Caco-2 (cell line): ENCODE results near the gene PEAK3. TPM values are rescaled to one million over a fixed set of nuclear protein-coding genes. Genes with fewer than 3 reads are reported as not detected.

Experiments used
- BruUV-seq: library from RNA; stranded (reverse); fragments of 400-500 nt; replicated peaks from 2 replicates; lab custom pipeline; 2021; lab: Mats Ljungman, UMichigan
- CTCF ChIA-PET: fragments of 300-600 bp; sonication (Branson Sonifier 250); formaldehyde crosslinking; loops from one replicate; lab custom pipeline; 2022; ENCODE audit warnings: antibody characterized with exemption; lab: Charles Lee
- POLR2A ChIA-PET: fragments of 300-600 bp; sonication (Branson Sonifier 250); formaldehyde crosslinking; loops from one replicate; lab custom pipeline; 2022; ENCODE audit warnings: antibody characterized with exemption; lab: Charles Lee
- DNase-seq, 2 experiments: peaks; one replicate each; pipeline versions ENCODE4 v3.0.0 to v3.0.0-alpha.2; 2020 to 2022
- H3K27me3 ChIP-seq: replicated peaks from 2 replicates; pipeline ENCODE4 v1.6.0; 2011; ENCODE audit warnings: low read length; ENCODE audit not compliant: control insufficient read depth, insufficient read depth
- H3K36me3 ChIP-seq: 2 replicates; pipeline ENCODE4 v1.5.1; 2011; ENCODE audit warnings: low read length; ENCODE audit not compliant: control insufficient read depth, insufficient read depth
- H3K4me1 ChIP-seq: fragments of 250-450 bp; sonication (Bioruptor Pico); 2 replicates; pipeline ENCODE4 v1.5.1; 2020; ENCODE audit warnings: mild to moderate bottlenecking
- H3K4me3 ChIP-seq: 2 replicates; pipeline ENCODE4 v1.5.1; 2011; ENCODE audit warnings: low read depth, mild to moderate bottlenecking, control low read depth, low read length
- H3K9me3 ChIP-seq: fragments of 250-450 bp; sonication (Bioruptor Pico); 2 replicates; pipeline ENCODE4 v1.5.1; 2020; ENCODE audit warnings: mild to moderate bottlenecking, moderate library complexity
- H3K27ac Mint-ChIP-seq: one replicate; pipeline ENCODE4 v1.8.0; 2022; ENCODE audit warnings: mixed read lengths; ENCODE audit not compliant: unreplicated experiment
- H3K27me3 Mint-ChIP-seq: one replicate; pipeline ENCODE4 v1.8.0; 2022; ENCODE audit warnings: mixed read lengths; ENCODE audit not compliant: insufficient read depth, unreplicated experiment
- H3K36me3 Mint-ChIP-seq: one replicate; pipeline ENCODE4 v1.8.0; 2022; ENCODE audit warnings: mild to moderate bottlenecking, mixed read lengths; ENCODE audit not compliant: insufficient read depth, unreplicated experiment
- H3K4me1 Mint-ChIP-seq: one replicate; pipeline ENCODE4 v1.8.0; 2022; ENCODE audit warnings: low read depth, mixed read lengths; ENCODE audit not compliant: unreplicated experiment
- H3K4me3 Mint-ChIP-seq: one replicate; pipeline ENCODE4 v1.8.0; 2022; ENCODE audit warnings: mild to moderate bottlenecking, moderate library complexity, mixed read lengths; ENCODE audit not compliant: unreplicated experiment
- H3K9me3 Mint-ChIP-seq: one replicate; pipeline ENCODE4 v1.8.0; 2022; ENCODE audit warnings: mixed read lengths; ENCODE audit not compliant: unreplicated experiment
- intact Hi-C: fragments of 100-400 bp; cut with micrococcal nuclease; formaldehyde crosslinking; loops from one replicate; pipeline ENCODE4 v1.10.0; 2022; ENCODE audit not compliant: unreplicated experiment
- total RNA-seq: library from RNA; stranded (reverse); gene quantifications from 2 replicates; pipeline ENCODE4 v1.2.3, GENCODE V29; 2022
- TF ChIP-seq, protein P1 (sequence below), 2 experiments: fragments of 200-600 bp in 1 of 2; IDR thresholded peaks; 1 replicate in 1 of 2; 2 replicates in 1 of 2; pipeline versions ENCODE4 v1.5.1 to v1.8.0; 2011 to 2022; ENCODE audit warnings: antibody characterized with exemption in 1 of 2, control low read depth in 1 of 2, inconsistent platforms in 1 of 2, low read depth in 1 of 2, low read length in 1 of 2, mild to moderate bottlenecking in 1 of 2, moderate library complexity in 1 of 2; ENCODE audit not compliant: insufficient read depth in 1 of 2, severe bottlenecking in 1 of 2, unreplicated experiment in 1 of 2

Gene PEAK3
- total RNA-seq, 1 experiment from 2014 or later: not detected

DNA sequence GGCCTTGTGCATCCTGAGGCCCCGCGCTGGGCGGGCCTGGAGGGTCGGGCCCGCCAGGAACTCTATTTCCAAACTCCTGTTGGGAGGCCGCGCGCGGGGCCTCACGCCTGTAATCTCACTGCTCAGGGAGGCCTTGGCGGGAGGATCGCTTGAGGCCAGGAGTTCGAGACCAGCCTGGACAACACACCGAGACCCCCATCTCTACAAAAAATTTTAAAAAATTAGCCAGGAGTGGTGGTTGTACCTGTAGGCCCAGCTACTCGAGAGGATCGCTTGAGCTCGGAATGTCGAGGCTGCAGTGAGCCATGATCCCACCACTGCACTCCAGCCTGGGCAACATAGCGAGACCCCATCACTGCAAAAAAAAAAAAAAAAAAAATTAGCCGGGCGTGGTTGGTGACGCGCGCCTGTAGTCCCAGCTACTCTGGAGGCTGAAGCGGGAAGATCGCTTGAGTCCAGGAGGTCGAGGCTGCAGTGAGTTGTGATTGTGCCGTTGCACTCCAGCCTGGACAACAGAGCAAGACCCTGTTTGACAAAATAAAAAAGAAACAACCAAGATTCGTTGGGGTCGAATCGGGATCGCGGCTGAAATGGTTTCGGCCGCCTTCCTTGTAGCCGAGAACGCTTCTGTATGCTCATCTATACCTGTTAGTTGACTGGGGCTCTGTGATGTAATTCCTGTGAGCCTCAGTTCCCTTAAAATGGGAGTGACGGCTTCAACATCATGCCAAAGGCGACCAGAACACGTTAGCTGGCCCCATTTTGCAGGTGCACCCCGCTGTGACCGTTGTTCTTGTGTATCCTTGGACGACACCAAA is 44.7 kb downstream of the PEAK3 start:
- no peak for DNase-seq
- H3K4me1 Mint-ChIP-seq: peaks cover 19% of the 10 kb centered on the region
- no peaks in the 10 kb centered on the region for H3K27me3 Mint-ChIP-seq
- Histone ChIP-seq H3K9me3 (no peaks in the 10 kb centered on the region), H3K4me1 (peaks cover 34% of the 10 kb centered on the region), H3K36me3 (no peaks in the 10 kb centered on the region), H3K27me3 (no peaks in the 10 kb centered on the region), H3K4me3 (peak overlapping the region; percentile 65)
- intact Hi-C loops: loop anchor here (2.0 to 5.0 kb wide), 3 partner anchors 32 to 80 kb away; no protein-coding TSS in a partner anchor
- H3K36me3 Mint-ChIP-seq: peaks cover 82% of the 10 kb centered on the region
- H3K9me3 Mint-ChIP-seq: no peaks in the 10 kb centered on the region
- TSS peak; percentile 43 for BruUV-seq
- POLR2A ChIA-PET: interaction anchor here (1.0 kb wide), 1 partner anchor 68 kb away, joined by 7 read pairs; no protein-coding TSS in a partner anchor
- CTCF ChIA-PET: interaction anchor here (0.6 kb wide), 1 partner anchor 216 kb away, joined by 3 read pairs; no protein-coding TSS in a partner anchor
- TF ChIP-seq, protein P1, sequence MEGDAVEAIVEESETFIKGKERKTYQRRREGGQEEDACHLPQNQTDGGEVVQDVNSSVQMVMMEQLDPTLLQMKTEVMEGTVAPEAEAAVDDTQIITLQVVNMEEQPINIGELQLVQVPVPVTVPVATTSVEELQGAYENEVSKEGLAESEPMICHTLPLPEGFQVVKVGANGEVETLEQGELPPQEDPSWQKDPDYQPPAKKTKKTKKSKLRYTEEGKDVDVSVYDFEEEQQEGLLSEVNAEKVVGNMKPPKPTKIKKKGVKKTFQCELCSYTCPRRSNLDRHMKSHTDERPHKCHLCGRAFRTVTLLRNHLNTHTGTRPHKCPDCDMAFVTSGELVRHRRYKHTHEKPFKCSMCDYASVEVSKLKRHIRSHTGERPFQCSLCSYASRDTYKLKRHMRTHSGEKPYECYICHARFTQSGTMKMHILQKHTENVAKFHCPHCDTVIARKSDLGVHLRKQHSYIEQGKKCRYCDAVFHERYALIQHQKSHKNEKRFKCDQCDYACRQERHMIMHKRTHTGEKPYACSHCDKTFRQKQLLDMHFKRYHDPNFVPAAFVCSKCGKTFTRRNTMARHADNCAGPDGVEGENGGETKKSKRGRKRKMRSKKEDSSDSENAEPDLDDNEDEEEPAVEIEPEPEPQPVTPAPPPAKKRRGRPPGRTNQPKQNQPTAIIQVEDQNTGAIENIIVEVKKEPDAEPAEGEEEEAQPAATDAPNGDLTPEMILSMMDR (IDR thresholded peaks at IDR 0.05; ENCODE audit: insufficient read depth in 1 of 2, low read depth in 1 of 2, low read length in 1 of 2, severe bottlenecking in 1 of 2, unreplicated experiment in 1 of 2): no peak
- peak overlapping the region; percentile 84 for H3K4me3 Mint-ChIP-seq
- peak overlapping the region; percentile 94 for H3K27ac Mint-ChIP-seq

DNA sequence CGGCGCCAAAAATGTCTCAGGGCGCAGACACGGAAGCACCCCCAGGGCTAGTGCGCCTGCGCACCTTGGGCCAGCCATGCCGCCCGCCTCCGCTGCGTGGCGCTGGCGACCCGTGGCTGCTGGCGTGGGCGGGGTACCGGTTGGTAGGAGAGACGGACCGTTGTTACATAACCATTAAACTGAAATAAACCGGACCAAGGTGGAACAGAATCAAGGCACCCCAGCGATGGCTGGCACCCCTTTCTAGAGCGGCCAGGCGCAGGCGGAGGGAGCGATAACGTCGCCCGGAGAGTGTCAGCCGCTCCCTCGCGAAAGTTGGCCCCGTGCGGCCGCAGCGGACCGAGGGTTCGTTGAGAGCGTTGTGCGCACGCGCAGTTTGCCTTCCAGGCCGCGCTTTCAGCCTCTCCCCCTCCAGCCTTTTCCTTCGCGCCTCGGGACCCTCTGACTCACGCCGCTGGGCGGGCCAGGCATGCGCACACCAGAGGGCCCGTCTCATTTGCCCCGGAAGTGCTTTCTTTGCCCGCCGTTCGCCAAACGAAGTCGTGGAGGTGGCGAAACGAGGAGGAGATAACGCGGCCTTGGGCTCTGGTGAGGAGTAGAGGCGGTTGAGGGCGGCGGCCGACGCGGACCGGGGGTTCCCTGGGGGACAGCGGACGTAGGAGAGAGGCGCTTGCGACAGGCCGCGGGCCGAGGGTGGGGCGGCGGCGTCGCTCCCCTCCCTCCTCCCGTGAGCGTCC is 45.5 kb downstream of the PEAK3 start, which contains the start of the genes PLEKHJ1 and SF3A2:
TSS of gene PLEKHJ1 (minus strand) at position 16 of the 737 bp plus-strand sequence. CDS start 81 bp downstream, outside the sequence.
TSS of gene SF3A2 (plus strand) at position 511 of the 737 bp plus-strand sequence. CDS start 6,595 bp downstream, outside the sequence.
- no peaks in the 10 kb centered on the region for H3K9me3 ChIP-seq
- POLR2A ChIA-PET: interaction anchor here (0.6 to 1.0 kb wide), 2 partner anchors 67 to 92 kb away, joined by 5 to 7 read pairs; partner anchors contain the start of gene LSM7
- H3K4me1 Mint-ChIP-seq: peaks cover 17% of the 10 kb centered on the region
- peak; percentile 96 to 98 for DNase-seq
- H3K27me3 ChIP-seq: no peaks in the 10 kb centered on the region
- TF ChIP-seq, protein P1 (IDR thresholded peaks at IDR 0.05; ENCODE audit: insufficient read depth in 1 of 2, low read depth in 1 of 2, low read length in 1 of 2, severe bottlenecking in 1 of 2, unreplicated experiment in 1 of 2): peak; percentile 92 to 94
- peaks cover 85% of the 10 kb centered on the region for H3K36me3 Mint-ChIP-seq
- no TSS peak for BruUV-seq
- CTCF ChIA-PET: interaction anchor here (0.6 to 1.0 kb wide), 7 partner anchors 24 to 217 kb away, joined by 3 to 5 read pairs (median 4); no protein-coding TSS in a partner anchor
- H3K4me3 ChIP-seq: peak within 1 kb of the TSS; percentile 65
- peak within 1 kb of the TSS; percentile 95 for H3K27ac Mint-ChIP-seq
- H3K9me3 Mint-ChIP-seq: no peaks in the 10 kb centered on the region
- no peaks in the 10 kb centered on the region for H3K27me3 Mint-ChIP-seq
- intact Hi-C loops: loop anchor here (1.0 to 5.0 kb wide), 5 partner anchors 32 to 191 kb away; partner anchors contain the start of gene TIMM13
- peaks cover 26% of the 10 kb centered on the region for H3K4me1 ChIP-seq
- H3K36me3 ChIP-seq: no peaks in the 10 kb centered on the region
- peak within 1 kb of the TSS; percentile 84 for H3K4me3 Mint-ChIP-seq

DNA sequence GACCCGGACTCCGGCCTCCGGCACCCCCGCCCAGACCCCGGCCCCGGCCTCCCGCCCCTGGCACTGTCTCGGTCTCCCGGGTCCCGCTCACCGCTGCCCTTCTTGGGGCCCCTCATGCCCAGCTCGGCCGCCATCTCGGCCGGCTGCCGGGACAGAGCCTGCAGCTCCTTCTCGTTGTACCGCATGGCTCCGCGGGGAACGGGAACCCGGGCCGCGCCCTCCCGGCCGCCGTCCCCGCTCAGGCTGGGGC is 46.0 kb downstream of the PEAK3 start:
- CTCF ChIA-PET: interaction anchor here (0.5 to 1.0 kb wide), 8 partner anchors 23 to 221 kb away, joined by 3 to 5 read pairs (median 4); partner anchors contain the start of gene LMNB2
- peaks cover 85% of the 10 kb centered on the region for H3K36me3 Mint-ChIP-seq
- Histone ChIP-seq H3K4me3 (peak overlapping the region; percentile 65), H3K9me3 (no peaks in the 10 kb centered on the region), H3K36me3 (no peaks in the 10 kb centered on the region), H3K27me3 (no peaks in the 10 kb centered on the region), H3K4me1 (peaks cover 21% of the 10 kb centered on the region)
- intact Hi-C loops: loop anchor here (1.0 to 5.0 kb wide), 5 partner anchors 33 to 191 kb away; partner anchors contain the start of gene TIMM13
- no peaks in the 10 kb centered on the region for H3K27me3 Mint-ChIP-seq
- peak overlapping the region; percentile 84 for H3K4me3 Mint-ChIP-seq
- H3K4me1 Mint-ChIP-seq: peaks cover 17% of the 10 kb centered on the region
- POLR2A ChIA-PET: interaction anchor here (0.6 to 0.7 kb wide), 2 partner anchors 92 to 192 kb away, joined by 3 to 5 read pairs; partner anchors contain the start of gene LSM7
- BruUV-seq: no TSS peak
- DNase-seq: no peak
- no peaks in the 10 kb centered on the region for H3K9me3 Mint-ChIP-seq
- TF ChIP-seq, protein P1 (IDR thresholded peaks at IDR 0.05; ENCODE audit: insufficient read depth in 1 of 2, low read depth in 1 of 2, low read length in 1 of 2, severe bottlenecking in 1 of 2, unreplicated experiment in 1 of 2): no peak
- H3K27ac Mint-ChIP-seq: peak overlapping the region; percentile 94
